Measurements from ENCODE around the gene BEGAIN. TPM values are rescaled to one million over a fixed set of nuclear protein-coding genes. Genes with fewer than 3 reads are reported as not detected.

The BEGAIN gene
- total RNA-seq, 4 donors from 2014 or later: 0.68 to 2.8 (median 1.1) TPM

- no peak overlapping the region for H3K27ac ChIP-seq
- H3K4me1 ChIP-seq: peaks cover 20% of the 10 kb centered on the region
- WGBS: 81% methylated on average over 7 of the region's 10 CpGs
- H3K9me3 ChIP-seq: no peaks in the 10 kb centered on the region
- H3K36me3 ChIP-seq: no peaks in the 10 kb centered on the region
- DNase-seq (ENCODE audit: low spot score in 2 of 2): peak; percentile 39 to 67
- H3K4me3 ChIP-seq: no peak overlapping the region
- TF ChIP-seq CTCF (IDR thresholded peaks at IDR 0.05) (no peak), EP300 (IDR thresholded peaks at IDR 0.05) (no peak), POLR2AphosphoS5 (IDR thresholded peaks at IDR 0.05) (no peak), POLR2A (IDR thresholded peaks at IDR 0.05) (no peak)
- H3K27me3 ChIP-seq: peaks cover 36% of the 10 kb centered on the region
Measured at GRCh38 chr14:100619396-100620254, 32.4 kb upstream of the BEGAIN start.

GRCh38 chr14:100618763-100619320 is 31.6 kb upstream of the BEGAIN start:
- 67% methylated on average over 10 of the region's 10 CpGs for WGBS
- no peak overlapping the region for H3K4me3 ChIP-seq
- H3K4me1 ChIP-seq: peaks cover 20% of the 10 kb centered on the region
- peaks cover 29% of the 10 kb centered on the region for H3K27me3 ChIP-seq
- H3K27ac ChIP-seq: no peak overlapping the region
- no peaks in the 10 kb centered on the region for H3K36me3 ChIP-seq
- DNase-seq (ENCODE audit: low spot score in 2 of 2): peak; percentile 18 to 44
- TF ChIP-seq CTCF (IDR thresholded peaks at IDR 0.05): no peak
- no peak for TF ChIP-seq EP300 (IDR thresholded peaks at IDR 0.05)
- TF ChIP-seq POLR2AphosphoS5 (IDR thresholded peaks at IDR 0.05): no peak
- H3K9me3 ChIP-seq: no peaks in the 10 kb centered on the region

GRCh38 chr14:100618318-100618693 is 31.1 kb upstream of the BEGAIN start:
- WGBS: 29% methylated on average over 9 of the region's 9 CpGs
- peak; percentile 45 to 54 for DNase-seq (ENCODE audit: low spot score in 2 of 2)

GRCh38 chr14:100617410-100618317 is 30.4 kb upstream of the BEGAIN start:
- Histone ChIP-seq H3K27ac (no peak overlapping the region), H3K4me3 (no peak overlapping the region), H3K9me3 (no peaks in the 10 kb centered on the region), H3K36me3 (no peaks in the 10 kb centered on the region), H3K27me3 (peaks cover 28% of the 10 kb centered on the region), H3K4me1 (peaks cover 20% of the 10 kb centered on the region)
- TF ChIP-seq EP300 (IDR thresholded peaks at IDR 0.05): no peak
- no peak for TF ChIP-seq CTCF (IDR thresholded peaks at IDR 0.05)
- TF ChIP-seq POLR2AphosphoS5 (IDR thresholded peaks at IDR 0.05): no peak
- no peak for TF ChIP-seq POLR2A (IDR thresholded peaks at IDR 0.05)
- 33% methylated on average over 18 of the region's 20 CpGs for WGBS
- peak; percentile 38 to 72 for DNase-seq (ENCODE audit: low spot score in 2 of 2)

More at GRCh38 chr14:100618318-100618693, 31.1 kb upstream of the BEGAIN start:
- Histone ChIP-seq H3K27ac (no peak overlapping the region), H3K36me3 (no peaks in the 10 kb centered on the region), H3K27me3 (peaks cover 31% of the 10 kb centered on the region), H3K4me1 (peaks cover 20% of the 10 kb centered on the region), H3K9me3 (no peaks in the 10 kb centered on the region), H3K4me3 (no peak overlapping the region)
- TF ChIP-seq POLR2A (IDR thresholded peaks at IDR 0.05): no peak
- no peak for TF ChIP-seq EP300 (IDR thresholded peaks at IDR 0.05)
- TF ChIP-seq CTCF (IDR thresholded peaks at IDR 0.05): no peak
- no peak for TF ChIP-seq POLR2AphosphoS5 (IDR thresholded peaks at IDR 0.05)

Data from suprapubic skin (tissue), 4 donors.